ENCODE measurements around the gene RAD51B. TPM values are rescaled to one million over a fixed set of nuclear protein-coding genes. Genes with fewer than 3 reads are reported as not detected.
A peak's percentile ranks its signal among the peaks of the same experiment; 100 is the strongest.

Gene RAD51B
- total and polyA plus RNA-seq, 2 experiments from 2014 or later: 10.1 to 18.0 TPM

DNA sequence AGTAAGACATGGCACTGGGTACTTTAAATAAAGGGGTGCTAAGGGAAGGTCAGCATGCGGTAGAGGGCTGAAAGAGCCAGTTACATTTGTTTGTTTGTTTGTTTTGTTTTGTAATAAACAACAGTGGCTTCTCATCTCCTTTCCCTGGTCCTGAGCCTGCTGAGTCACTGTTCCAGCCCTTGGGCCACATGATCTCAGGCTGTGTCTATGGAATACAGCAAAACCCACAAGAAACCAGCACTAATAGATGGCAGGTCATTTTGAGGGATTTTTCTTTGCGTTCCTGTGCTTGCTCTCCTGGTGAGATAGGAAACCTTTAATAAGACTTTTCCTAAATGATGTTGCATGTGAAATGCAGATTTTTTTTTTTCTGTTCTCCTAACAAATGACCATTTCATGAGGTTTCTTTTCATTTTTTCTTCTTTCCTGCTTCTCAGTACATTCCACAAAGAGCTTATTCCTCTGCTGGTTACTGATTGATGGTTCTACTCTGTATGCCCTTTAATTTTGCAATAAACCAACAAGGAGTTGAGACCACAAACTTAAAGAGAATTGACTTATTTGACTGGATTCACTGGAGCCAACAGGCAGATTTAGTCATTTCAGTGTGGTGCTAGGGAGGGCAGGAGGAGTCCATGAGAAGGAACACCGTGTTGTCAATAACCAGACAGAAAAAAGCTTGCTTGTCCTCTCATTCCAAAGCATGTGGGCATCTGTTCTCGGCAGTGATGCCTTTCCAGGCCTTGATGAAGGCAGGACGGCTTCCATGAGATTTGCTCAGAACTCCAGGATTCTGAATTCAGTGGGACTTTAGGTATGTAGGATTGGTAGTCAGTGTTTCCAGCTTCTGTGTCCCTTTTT, 459.2 kb downstream of the RAD51B start:
- 70% methylated on average over 5 of the region's 5 CpGs for WGBS (ENCODE audit: low lambda C conversion rate, missing lambda C conversion rate)
- no peaks in the 10 kb centered on the region for H4K20me1 ChIP-seq (ENCODE audit: insufficient read depth, poor library complexity, severe bottlenecking)
- H3K4me2 ChIP-seq: no peak overlapping the region
- TF ChIP-seq, protein P1, sequence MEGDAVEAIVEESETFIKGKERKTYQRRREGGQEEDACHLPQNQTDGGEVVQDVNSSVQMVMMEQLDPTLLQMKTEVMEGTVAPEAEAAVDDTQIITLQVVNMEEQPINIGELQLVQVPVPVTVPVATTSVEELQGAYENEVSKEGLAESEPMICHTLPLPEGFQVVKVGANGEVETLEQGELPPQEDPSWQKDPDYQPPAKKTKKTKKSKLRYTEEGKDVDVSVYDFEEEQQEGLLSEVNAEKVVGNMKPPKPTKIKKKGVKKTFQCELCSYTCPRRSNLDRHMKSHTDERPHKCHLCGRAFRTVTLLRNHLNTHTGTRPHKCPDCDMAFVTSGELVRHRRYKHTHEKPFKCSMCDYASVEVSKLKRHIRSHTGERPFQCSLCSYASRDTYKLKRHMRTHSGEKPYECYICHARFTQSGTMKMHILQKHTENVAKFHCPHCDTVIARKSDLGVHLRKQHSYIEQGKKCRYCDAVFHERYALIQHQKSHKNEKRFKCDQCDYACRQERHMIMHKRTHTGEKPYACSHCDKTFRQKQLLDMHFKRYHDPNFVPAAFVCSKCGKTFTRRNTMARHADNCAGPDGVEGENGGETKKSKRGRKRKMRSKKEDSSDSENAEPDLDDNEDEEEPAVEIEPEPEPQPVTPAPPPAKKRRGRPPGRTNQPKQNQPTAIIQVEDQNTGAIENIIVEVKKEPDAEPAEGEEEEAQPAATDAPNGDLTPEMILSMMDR (IDR thresholded peaks at IDR 0.05; ENCODE audit: poor library complexity): no peak
- no peak for TF ChIP-seq EZH2phosphoT487 (IDR thresholded peaks at IDR 0.05; ENCODE audit: low read depth, severe bottlenecking, unreplicated experiment)
- TF ChIP-seq EZH2 (IDR thresholded peaks at IDR 0.05; ENCODE audit: borderline replicate concordance): no peak
- no peaks in the 10 kb centered on the region for H3K27me3 ChIP-seq
- peak; percentile 28 for DNase-seq (ENCODE audit: low spot score)
- H2AFZ ChIP-seq: no peak overlapping the region
- H3K79me2 ChIP-seq: no peaks in the 10 kb centered on the region
- H3K4me3 ChIP-seq: no peak overlapping the region
- H3K36me3 ChIP-seq (replicated peaks; ENCODE audit: insufficient read depth, low read depth): no peaks in the 10 kb centered on the region
- H3K9me2 ChIP-seq (replicated peaks; ENCODE audit: insufficient read depth): no peaks in the 10 kb centered on the region
- peak overlapping the region; percentile 59 for H3K27ac ChIP-seq
- H3K4me1 ChIP-seq (ENCODE audit: insufficient read depth): peaks cover 20% of the 10 kb centered on the region
- H3K9me3 ChIP-seq (ENCODE audit: low read depth): no peaks in the 10 kb centered on the region

DNA sequence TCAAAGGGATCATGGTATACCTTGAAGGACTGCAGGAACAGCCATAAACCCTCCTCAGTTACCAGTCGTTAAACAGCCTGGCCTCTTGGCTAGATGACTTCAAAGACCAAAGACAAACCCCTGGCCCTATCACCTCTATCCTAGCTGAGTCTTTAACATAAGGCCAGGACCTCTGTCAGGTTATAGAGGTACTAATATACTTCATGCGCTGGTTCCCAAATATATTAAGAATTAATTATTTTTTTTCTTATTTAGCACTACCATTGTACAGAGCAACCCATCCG, 459.8 kb downstream of the RAD51B start:
- no peaks in the 10 kb centered on the region for H3K9me2 ChIP-seq (replicated peaks; ENCODE audit: insufficient read depth)
- H3K4me1 ChIP-seq (ENCODE audit: insufficient read depth): peaks cover 26% of the 10 kb centered on the region
- DNase-seq (ENCODE audit: low spot score): no peak
- 81% methylated on average over 3 of the region's 3 CpGs for WGBS (ENCODE audit: low lambda C conversion rate, missing lambda C conversion rate)
- H3K4me2 ChIP-seq: no peak overlapping the region
- TF ChIP-seq, protein P1 (IDR thresholded peaks at IDR 0.05; ENCODE audit: poor library complexity): no peak
- TF ChIP-seq EZH2phosphoT487 (IDR thresholded peaks at IDR 0.05; ENCODE audit: low read depth, severe bottlenecking, unreplicated experiment): no peak
- TF ChIP-seq EZH2 (IDR thresholded peaks at IDR 0.05; ENCODE audit: borderline replicate concordance): no peak
- H3K27ac ChIP-seq: peak overlapping the region; percentile 59
- H4K20me1 ChIP-seq (ENCODE audit: insufficient read depth, poor library complexity, severe bottlenecking): no peaks in the 10 kb centered on the region
- H3K79me2 ChIP-seq: no peaks in the 10 kb centered on the region
- H3K4me3 ChIP-seq: no peak overlapping the region
- H3K36me3 ChIP-seq (replicated peaks; ENCODE audit: insufficient read depth, low read depth): no peaks in the 10 kb centered on the region
- no peaks in the 10 kb centered on the region for H3K27me3 ChIP-seq
- H3K9me3 ChIP-seq (ENCODE audit: low read depth): no peaks in the 10 kb centered on the region
- H2AFZ ChIP-seq: no peak overlapping the region

DNA sequence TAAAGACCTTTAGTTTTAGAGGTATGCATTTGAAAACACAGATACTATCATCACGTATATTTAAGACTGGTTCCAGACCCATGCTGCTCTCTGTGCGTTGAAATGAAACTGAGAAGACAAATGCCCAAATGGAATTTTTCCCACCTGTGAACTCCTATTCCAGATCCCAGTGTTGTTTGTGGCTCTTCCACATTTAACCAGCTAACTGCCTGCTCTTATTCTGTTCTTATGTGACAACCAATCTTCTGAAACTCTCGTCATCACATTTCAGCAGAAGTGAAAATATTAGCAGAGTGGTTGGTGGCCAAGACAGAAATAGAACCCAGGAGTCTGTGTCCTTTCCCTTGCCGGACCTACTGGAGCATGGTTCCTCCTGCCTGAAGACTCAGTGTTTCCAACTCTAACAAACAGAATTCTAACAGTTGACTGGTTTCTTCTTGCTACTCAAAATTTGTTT, 460.2 kb downstream of the RAD51B start:
- no peak overlapping the region for H3K4me3 ChIP-seq
- TF ChIP-seq EZH2phosphoT487 (IDR thresholded peaks at IDR 0.05; ENCODE audit: low read depth, severe bottlenecking, unreplicated experiment) (no peak), EZH2 (IDR thresholded peaks at IDR 0.05; ENCODE audit: borderline replicate concordance) (no peak)
- TF ChIP-seq, protein P1 (IDR thresholded peaks at IDR 0.05; ENCODE audit: poor library complexity): no peak

More for the DNA sequence above, 460.2 kb downstream of the RAD51B start:
- no peaks in the 10 kb centered on the region for H4K20me1 ChIP-seq (ENCODE audit: insufficient read depth, poor library complexity, severe bottlenecking)
- DNase-seq (ENCODE audit: low spot score): no peak
- no peaks in the 10 kb centered on the region for H3K9me3 ChIP-seq (ENCODE audit: low read depth)
- no peaks in the 10 kb centered on the region for H3K27me3 ChIP-seq
- H3K36me3 ChIP-seq (replicated peaks; ENCODE audit: insufficient read depth, low read depth): no peaks in the 10 kb centered on the region
- peak overlapping the region; percentile 59 for H3K27ac ChIP-seq
- no peaks in the 10 kb centered on the region for H3K9me2 ChIP-seq (replicated peaks; ENCODE audit: insufficient read depth)
- peaks cover 28% of the 10 kb centered on the region for H3K4me1 ChIP-seq (ENCODE audit: insufficient read depth)
- no peaks in the 10 kb centered on the region for H3K79me2 ChIP-seq
- 97% methylated on average over 4 of the region's 4 CpGs for WGBS (ENCODE audit: low lambda C conversion rate, missing lambda C conversion rate)
- no peak overlapping the region for H2AFZ ChIP-seq
- H3K4me2 ChIP-seq: no peak overlapping the region

Measured in hepatocyte (in vitro differentiated cells).